Activated naive CD4-positive, alpha-beta T cell treated with anti-CD3 and anti-CD28 coated beads, Interleukin-2, amount 50 U/mL, for 24 hours (primary cell): ENCODE results near the gene FHOD3.
"Not testable (repeated sequence)": the region's sequence is repeated elsewhere in the genome, so short reads cannot be mapped to it uniquely, and the experiment has no call there.

Experiments used
- H3K27ac Mint-ChIP-seq: one replicate; pipeline ENCODE4 v1.8.0; 2021; ENCODE audit warnings: mild to moderate bottlenecking, mixed read lengths
- H3K27me3 Mint-ChIP-seq: one replicate; pipeline ENCODE4 v1.8.0; 2021; ENCODE audit warnings: mixed read lengths
- H3K36me3 Mint-ChIP-seq: one replicate; pipeline ENCODE4 v1.8.0; 2021; ENCODE audit warnings: mixed read lengths
- H3K4me1 Mint-ChIP-seq: one replicate; pipeline ENCODE4 v1.8.0; 2021; ENCODE audit warnings: mixed read lengths
- H3K4me3 Mint-ChIP-seq: one replicate; pipeline ENCODE4 v1.8.0; 2021; ENCODE audit warnings: mild to moderate bottlenecking, mixed read lengths
- H3K9me3 Mint-ChIP-seq: one replicate; pipeline ENCODE4 v1.8.0; 2021; ENCODE audit warnings: mixed read lengths

FHOD3 gene

GRCh38 chr18:36736094-36736493 lies 438.6 kb downstream of the FHOD3 start:
- Mint-ChIP-seq H3K4me3 (no peak overlapping the region), H3K9me3 (no peaks in the 10 kb centered on the region), H3K27me3 (peaks cover 2% of the 10 kb centered on the region), H3K36me3 (no peaks in the 10 kb centered on the region), H3K4me1 (no peaks in the 10 kb centered on the region), H3K27ac (no peak overlapping the region)

- no peak overlapping the region for H3K4me3 Mint-ChIP-seq
- no peaks in the 10 kb centered on the region for H3K9me3 Mint-ChIP-seq
- H3K27me3 Mint-ChIP-seq: peaks cover 2% of the 10 kb centered on the region
- H3K36me3 Mint-ChIP-seq: no peaks in the 10 kb centered on the region
- no peaks in the 10 kb centered on the region for H3K4me1 Mint-ChIP-seq
- H3K27ac Mint-ChIP-seq: no peak overlapping the region
Measured at GRCh38 chr18:36737316-36737715, 439.8 kb downstream of the FHOD3 start.

- Mint-ChIP-seq H3K9me3 (no peaks in the 10 kb centered on the region), H3K4me3 (no peak overlapping the region), H3K36me3 (no peaks in the 10 kb centered on the region), H3K4me1 (no peaks in the 10 kb centered on the region), H3K27me3 (peaks cover 6% of the 10 kb centered on the region), H3K27ac (no peak overlapping the region)
Measured at GRCh38 chr18:36744261-36744876, 446.9 kb downstream of the FHOD3 start.

GRCh38 chr18:36745219-36745975 lies 447.9 kb downstream of the FHOD3 start:
- Mint-ChIP-seq H3K27me3 (peaks cover 6% of the 10 kb centered on the region), H3K4me3 (no peak overlapping the region), H3K4me1 (no peaks in the 10 kb centered on the region), H3K36me3 (no peaks in the 10 kb centered on the region), H3K27ac (no peak overlapping the region), H3K9me3 (no peaks in the 10 kb centered on the region)

GRCh38 chr18:36752929-36753865 lies 455.7 kb downstream of the FHOD3 start:
- Mint-ChIP-seq H3K4me1 (no peaks in the 10 kb centered on the region), H3K27me3 (peaks cover 5% of the 10 kb centered on the region), H3K27ac (no peak overlapping the region), H3K9me3 (no peaks in the 10 kb centered on the region), H3K36me3 (no peaks in the 10 kb centered on the region), H3K4me3 (no peak overlapping the region)

- Mint-ChIP-seq H3K27me3 (peaks cover 2% of the 10 kb centered on the region), H3K9me3 (no peaks in the 10 kb centered on the region), H3K4me3 (no peak overlapping the region), H3K36me3 (no peaks in the 10 kb centered on the region), H3K4me1 (no peaks in the 10 kb centered on the region), H3K27ac (no peak overlapping the region)
Measured at GRCh38 chr18:36756242-36756641, 458.7 kb downstream of the FHOD3 start.

GRCh38 chr18:36757081-36757480 lies 459.6 kb downstream of the FHOD3 start:
- Mint-ChIP-seq H3K9me3 (no peaks in the 10 kb centered on the region), H3K27ac (no peak overlapping the region), H3K27me3 (peaks cover 2% of the 10 kb centered on the region), H3K4me3 (no peak overlapping the region), H3K36me3 (no peaks in the 10 kb centered on the region), H3K4me1 (no peaks in the 10 kb centered on the region)

- Mint-ChIP-seq H3K36me3 (no peaks in the 10 kb centered on the region), H3K4me1 (no peaks in the 10 kb centered on the region), H3K27ac (no peak overlapping the region), H3K27me3 (peaks cover 2% of the 10 kb centered on the region), H3K9me3 (no peaks in the 10 kb centered on the region), H3K4me3 (no peak overlapping the region)
Measured at GRCh38 chr18:36757991-36758390, 460.5 kb downstream of the FHOD3 start.

GRCh38 chr18:36758623-36759022 lies 461.1 kb downstream of the FHOD3 start:
- no peak overlapping the region for H3K27ac Mint-ChIP-seq
- no peaks in the 10 kb centered on the region for H3K9me3 Mint-ChIP-seq
- no peaks in the 10 kb centered on the region for H3K36me3 Mint-ChIP-seq
- no peak overlapping the region for H3K4me3 Mint-ChIP-seq
- H3K4me1 Mint-ChIP-seq: no peaks in the 10 kb centered on the region
- H3K27me3 Mint-ChIP-seq: peaks cover 2% of the 10 kb centered on the region

- no peaks in the 10 kb centered on the region for H3K36me3 Mint-ChIP-seq
Measured at GRCh38 chr18:36759167-36759776, 461.8 kb downstream of the FHOD3 start.

GRCh38 chr18:36760598-36760997 lies 463.1 kb downstream of the FHOD3 start:
- Mint-ChIP-seq H3K9me3 (no peaks in the 10 kb centered on the region), H3K27ac (no peak overlapping the region), H3K36me3 (no peaks in the 10 kb centered on the region), H3K27me3 (peaks cover 2% of the 10 kb centered on the region), H3K4me3 (no peak overlapping the region), H3K4me1 (no peaks in the 10 kb centered on the region)

More at GRCh38 chr18:36759167-36759776, 461.8 kb downstream of the FHOD3 start:
- H3K27ac Mint-ChIP-seq: no peak overlapping the region
- peaks cover 2% of the 10 kb centered on the region for H3K27me3 Mint-ChIP-seq
- no peaks in the 10 kb centered on the region for H3K4me1 Mint-ChIP-seq
- H3K9me3 Mint-ChIP-seq: no peaks in the 10 kb centered on the region
- no peak overlapping the region for H3K4me3 Mint-ChIP-seq

GRCh38 chr18:36761186-36761698 lies 463.7 kb downstream of the FHOD3 start:
- no peak overlapping the region for H3K4me3 Mint-ChIP-seq
- no peaks in the 10 kb centered on the region for H3K9me3 Mint-ChIP-seq
- peaks cover under 1% of the 10 kb centered on the region for H3K27me3 Mint-ChIP-seq

GRCh38 chr18:36762074-36762473 lies 464.6 kb downstream of the FHOD3 start:
- H3K4me3 Mint-ChIP-seq: no peak overlapping the region
- H3K27me3 Mint-ChIP-seq: no peaks in the 10 kb centered on the region
- no peaks in the 10 kb centered on the region for H3K9me3 Mint-ChIP-seq
- H3K36me3 Mint-ChIP-seq: no peaks in the 10 kb centered on the region
- no peaks in the 10 kb centered on the region for H3K4me1 Mint-ChIP-seq
- no peak overlapping the region for H3K27ac Mint-ChIP-seq

More at GRCh38 chr18:36761186-36761698, 463.7 kb downstream of the FHOD3 start:
- Mint-ChIP-seq H3K27ac (no peak overlapping the region), H3K36me3 (no peaks in the 10 kb centered on the region), H3K4me1 (no peaks in the 10 kb centered on the region)

GRCh38 chr18:36762965-36763364 lies 465.5 kb downstream of the FHOD3 start:
- not testable (repeated sequence) for H3K27ac Mint-ChIP-seq, H3K27me3 Mint-ChIP-seq, H3K9me3 Mint-ChIP-seq

GRCh38 chr18:36766836-36767235 lies 469.3 kb downstream of the FHOD3 start:
- Mint-ChIP-seq H3K4me3 (no peak overlapping the region), H3K36me3 (no peaks in the 10 kb centered on the region), H3K27ac (no peak overlapping the region), H3K4me1 (peaks cover 8% of the 10 kb centered on the region), H3K9me3 (no peaks in the 10 kb centered on the region), H3K27me3 (peaks cover 3% of the 10 kb centered on the region)

More at GRCh38 chr18:36762965-36763364, 465.5 kb downstream of the FHOD3 start:
- not testable (repeated sequence) for H3K4me3 Mint-ChIP-seq, H3K36me3 Mint-ChIP-seq, H3K4me1 Mint-ChIP-seq
